CD4-positive, alpha-beta T cell treated with Interleukin-15 for 4 hours (primary cell): ENCODE results near the gene ANO6.

Source experiments
- DNase-seq: peaks from one replicate; pipeline ENCODE4 v3.0.0-alpha.2; 2020; ENCODE audit warnings: low spot score

The ANO6 gene

GRCh38 chr12:45212064-45212463 is 3.8 kb upstream of the ANO6 start:
- no peak for DNase-seq

GRCh38 chr12:45213107-45213506 is 2.8 kb upstream of the ANO6 start:
- no peak for DNase-seq

GRCh38 chr12:45214071-45214470 is 1.8 kb upstream of the ANO6 start:
- no peak for DNase-seq

GRCh38 chr12:45214749-45215418 is 1.0 kb upstream of the ANO6 start:
- no peak for DNase-seq

- DNase-seq: peak; percentile 29
These were observed 511 bp downstream of the ANO6 start for GRCh38 chr12:45216230-45216982.

- no peak for DNase-seq
These were observed 1.1 kb downstream of the ANO6 start for GRCh38 chr12:45216983-45217485.

- DNase-seq: no peak
These were observed 2.0 kb downstream of the ANO6 start for GRCh38 chr12:45217846-45218245.

GRCh38 chr12:45219621-45220020 is 3.7 kb downstream of the ANO6 start:
- DNase-seq: no peak

GRCh38 chr12:45220363-45220931 is 4.6 kb downstream of the ANO6 start:
- no peak for DNase-seq

- DNase-seq: no peak
These were observed 5.1 kb downstream of the ANO6 start for GRCh38 chr12:45220969-45221368.

GRCh38 chr12:45223868-45224267 is 8.0 kb downstream of the ANO6 start:
- no peak for DNase-seq

GRCh38 chr12:45224311-45224710 is 8.4 kb downstream of the ANO6 start:
- no peak for DNase-seq

- DNase-seq: no peak
These were observed 10.1 kb downstream of the ANO6 start for GRCh38 chr12:45226021-45226420.

- DNase-seq: no peak
These were observed 11.6 kb downstream of the ANO6 start for GRCh38 chr12:45227316-45228067.

GRCh38 chr12:45231515-45232145 is 15.7 kb downstream of the ANO6 start:
- no peak for DNase-seq

GRCh38 chr12:45232146-45232755 is 16.4 kb downstream of the ANO6 start:
- no peak for DNase-seq

GRCh38 chr12:45232756-45233372 is 17.0 kb downstream of the ANO6 start:
- peak; percentile 24 for DNase-seq

GRCh38 chr12:45234139-45234865 is 18.4 kb downstream of the ANO6 start:
- DNase-seq: no peak

- DNase-seq: no peak
These were observed 19.5 kb downstream of the ANO6 start for GRCh38 chr12:45235087-45236025.
